ENCODE measurements around the gene MAPK11.

The MAPK11 gene

GRCh38 chr22:50216684-50217520, 53.3 kb downstream of the MAPK11 start:
- WGBS (ENCODE audit: insufficient coverage): 97% methylated on average over 49 of the region's 57 CpGs
- Histone ChIP-seq H3K27ac (ENCODE audit: insufficient read depth in 1 of 2, low read depth in 1 of 2, low read length in 2 of 2, poor library complexity in 1 of 2, severe bottlenecking in 2 of 2) (no peak overlapping the region), H3K27me3 (replicated peaks in 2 of 5; ENCODE audit: control insufficient read depth in 4 of 5, insufficient read depth in 5 of 5, low read length in 4 of 5) (no peaks in the 10 kb centered on the region), H3K36me3 (ENCODE audit: control insufficient read depth in 4 of 4, insufficient read depth in 4 of 4, low read length in 3 of 4) (peaks cover 12 to 89% (median 61%) of the 10 kb centered on the region in 4 experiments), H3K4me1 (ENCODE audit: control extremely low read depth in 1 of 4, control insufficient read depth in 4 of 4, insufficient read depth in 4 of 4, low read length in 3 of 4) (peaks cover 0 to 8% (median 3%) of the 10 kb centered on the region in 4 experiments), H3K4me3 (ENCODE audit: control insufficient read depth in 1 of 7, extremely low read depth in 1 of 7, insufficient read depth in 4 of 7, low read depth in 2 of 7, low read length in 6 of 7) (no peak overlapping the region), H3K9me3 (ENCODE audit: control extremely low read depth in 1 of 5, control insufficient read depth in 4 of 5, insufficient read depth in 2 of 5, low read depth in 1 of 5, low read length in 4 of 5) (no peaks in the 10 kb centered on the region)
- CTCF ChIA-PET: interaction anchor here (0.5 to 2.7 kb wide), 4 partner anchors 20 to 111 kb away, joined by 3 to 10 read pairs (median 5); partner anchors contain the start of gene TUBGCP6
- POLR2A ChIA-PET: no interaction called here
- no peak for DNase-seq

GRCh38 chr22:50216055-50216683, 54.0 kb downstream of the MAPK11 start:
- H3K9me3 ChIP-seq (ENCODE audit: control extremely low read depth in 1 of 5, control insufficient read depth in 4 of 5, insufficient read depth in 2 of 5, low read depth in 1 of 5, low read length in 4 of 5): no peaks in the 10 kb centered on the region
- POLR2A ChIA-PET: no interaction called here

DNA sequence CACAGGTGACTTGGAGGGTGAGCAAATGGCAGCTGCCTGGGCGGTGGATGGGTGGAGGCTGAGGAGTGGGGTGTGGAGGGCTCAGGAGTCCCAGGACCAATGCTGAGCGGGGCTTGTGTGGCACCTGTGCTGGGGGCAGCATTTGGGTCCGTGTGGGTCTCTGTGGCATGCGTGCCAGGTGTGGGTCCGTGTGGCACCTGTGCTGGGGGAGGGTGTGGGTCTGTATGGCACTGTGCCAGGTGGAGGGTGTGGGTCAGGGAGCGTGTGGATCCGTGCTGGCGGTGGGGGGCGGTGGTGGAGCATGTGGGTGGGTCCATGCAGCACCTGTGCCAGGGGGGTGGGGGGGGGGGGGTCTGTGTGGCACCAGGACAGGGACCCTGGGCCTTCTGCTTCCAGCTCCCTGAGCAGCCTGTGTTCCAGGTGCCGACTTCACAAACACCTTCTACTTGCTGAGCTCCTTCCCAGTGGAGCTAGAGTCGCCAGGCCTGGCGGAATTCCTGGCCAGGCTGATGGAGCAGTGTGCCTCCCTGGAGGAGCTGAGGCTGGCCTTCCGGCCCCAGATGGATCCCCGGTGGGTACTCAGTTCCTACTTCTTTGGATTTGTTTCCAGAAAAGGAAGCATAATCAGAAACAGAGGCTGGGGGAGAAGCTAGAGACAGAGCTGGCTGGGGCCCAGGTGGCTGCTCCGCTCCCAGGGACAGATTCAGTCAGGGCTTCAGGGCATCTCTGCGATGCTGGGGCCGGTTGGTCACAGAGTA, 54.7 kb downstream of the MAPK11 start:
- H3K36me3 ChIP-seq (ENCODE audit: control insufficient read depth in 4 of 4, insufficient read depth in 4 of 4, low read length in 3 of 4): peaks cover 14 to 86% (median 61%) of the 10 kb centered on the region in 4 experiments
- WGBS (ENCODE audit: insufficient coverage): 99% methylated on average over 8 of the region's 17 CpGs
- CTCF ChIA-PET: interaction anchor here (2.5 to 2.7 kb wide), 2 partner anchors 29 to 67 kb away, joined by 7 to 10 read pairs; partner anchors contain the start of gene TUBGCP6

More at GRCh38 chr22:50216055-50216683, 54.0 kb downstream of the MAPK11 start:
- no peak for DNase-seq
- peaks cover 0 to 8% (median 3%) of the 10 kb centered on the region in 4 experiments for H3K4me1 ChIP-seq (ENCODE audit: control extremely low read depth in 1 of 4, control insufficient read depth in 4 of 4, insufficient read depth in 4 of 4, low read length in 3 of 4)
- no peak overlapping the region for H3K4me3 ChIP-seq (ENCODE audit: control insufficient read depth in 1 of 7, extremely low read depth in 1 of 7, insufficient read depth in 4 of 7, low read depth in 2 of 7, low read length in 6 of 7)
- H3K27ac ChIP-seq (ENCODE audit: insufficient read depth in 1 of 2, low read depth in 1 of 2, low read length in 2 of 2, poor library complexity in 1 of 2, severe bottlenecking in 2 of 2): no peak overlapping the region
- H3K36me3 ChIP-seq (ENCODE audit: control insufficient read depth in 4 of 4, insufficient read depth in 4 of 4, low read length in 3 of 4): peaks cover 13 to 86% (median 60%) of the 10 kb centered on the region in 4 experiments
- CTCF ChIA-PET: interaction anchor here (0.5 to 2.7 kb wide), 4 partner anchors 21 to 110 kb away, joined by 3 to 10 read pairs (median 5); partner anchors contain the start of gene TUBGCP6
- WGBS (ENCODE audit: insufficient coverage): over 99% methylated on average over 13 of the region's 15 CpGs
- H3K27me3 ChIP-seq (replicated peaks in 2 of 5; ENCODE audit: control insufficient read depth in 4 of 5, insufficient read depth in 5 of 5, low read length in 4 of 5): no peaks in the 10 kb centered on the region

More for the DNA sequence above, 54.7 kb downstream of the MAPK11 start:
- no peak overlapping the region for H3K4me3 ChIP-seq (ENCODE audit: control insufficient read depth in 1 of 7, extremely low read depth in 1 of 7, insufficient read depth in 4 of 7, low read depth in 2 of 7, low read length in 6 of 7)
- H3K27me3 ChIP-seq (replicated peaks in 2 of 5; ENCODE audit: control insufficient read depth in 4 of 5, insufficient read depth in 5 of 5, low read length in 4 of 5): no peaks in the 10 kb centered on the region
- POLR2A ChIA-PET: no interaction called here
- H3K27ac ChIP-seq (ENCODE audit: insufficient read depth in 1 of 2, low read depth in 1 of 2, low read length in 2 of 2, poor library complexity in 1 of 2, severe bottlenecking in 2 of 2): no peak overlapping the region
- H3K9me3 ChIP-seq (ENCODE audit: control extremely low read depth in 1 of 5, control insufficient read depth in 4 of 5, insufficient read depth in 2 of 5, low read depth in 1 of 5, low read length in 4 of 5): no peaks in the 10 kb centered on the region
- no peak for DNase-seq
- peaks cover 0 to 8% (median 3%) of the 10 kb centered on the region in 4 experiments for H3K4me1 ChIP-seq (ENCODE audit: control extremely low read depth in 1 of 4, control insufficient read depth in 4 of 4, insufficient read depth in 4 of 4, low read length in 3 of 4)
